ENCODE results near the gene COL8A1. TPM values are rescaled to one million over a fixed set of nuclear protein-coding genes. Genes with fewer than 3 reads are reported as not detected.

COL8A1 gene
- total and polyA plus RNA-seq, 9 of the 15 experiments (the other 6 are each of a cell fraction or from before 2014, with no cell fraction given), result 0.07 TPM; not detected in 8

DNA sequence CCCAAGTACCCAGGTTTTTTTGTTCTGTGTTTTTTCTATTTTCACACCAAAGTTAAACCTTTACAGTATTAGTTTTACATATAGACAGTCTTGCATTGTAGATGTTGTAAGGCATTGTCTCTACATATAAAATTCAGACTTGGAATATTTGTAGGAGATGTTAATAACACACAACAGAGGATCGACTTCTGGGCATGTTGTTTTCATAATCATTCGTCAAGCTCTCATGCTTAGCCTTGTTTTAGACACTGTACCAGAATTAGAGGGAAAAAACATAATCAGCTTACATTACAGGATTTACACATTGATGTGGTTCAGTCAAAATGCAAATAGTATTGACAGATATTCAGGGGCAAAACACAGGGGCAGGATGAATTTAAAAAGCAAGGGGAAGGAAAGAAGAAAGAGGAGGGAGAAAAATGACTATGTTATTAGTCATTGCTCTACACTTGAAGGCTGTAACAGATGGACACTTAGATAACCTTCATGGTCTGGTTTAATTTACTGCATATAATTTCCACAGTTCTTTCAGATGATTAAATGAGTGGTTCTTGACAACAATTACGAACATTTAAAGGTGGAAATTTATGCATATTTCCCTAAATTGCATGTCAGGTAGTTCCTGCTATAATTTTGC is 186.7 kb downstream of the COL8A1 start (continued):
- TF ChIP-seq, protein P1, sequence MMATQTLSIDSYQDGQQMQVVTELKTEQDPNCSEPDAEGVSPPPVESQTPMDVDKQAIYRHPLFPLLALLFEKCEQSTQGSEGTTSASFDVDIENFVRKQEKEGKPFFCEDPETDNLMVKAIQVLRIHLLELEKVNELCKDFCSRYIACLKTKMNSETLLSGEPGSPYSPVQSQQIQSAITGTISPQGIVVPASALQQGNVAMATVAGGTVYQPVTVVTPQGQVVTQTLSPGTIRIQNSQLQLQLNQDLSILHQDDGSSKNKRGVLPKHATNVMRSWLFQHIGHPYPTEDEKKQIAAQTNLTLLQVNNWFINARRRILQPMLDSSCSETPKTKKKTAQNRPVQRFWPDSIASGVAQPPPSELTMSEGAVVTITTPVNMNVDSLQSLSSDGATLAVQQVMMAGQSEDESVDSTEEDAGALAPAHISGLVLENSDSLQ (IDR thresholded peaks at IDR 0.05), result peak; percentile 61; the same call in 1 of the 2 replicates
- TF ChIP-seq CCAR2 (IDR thresholded peaks at IDR 0.05; ENCODE audit: low read depth, low read length), result no peak
- TF ChIP-seq HCFC1 (IDR thresholded peaks at IDR 0.05; ENCODE audit: low read depth, low read length), result no peak
- TF ChIP-seq ESRRA (IDR thresholded peaks at IDR 0.05; ENCODE audit: borderline replicate concordance, low read depth), result peak; percentile 51; the same call in 1 of the 2 replicates
- TF ChIP-seq FOXK2 (conservative IDR thresholded peaks at IDR 0.05 in 1 of 2, IDR thresholded peaks at IDR 0.05 in 1 of 2; ENCODE audit: low read depth in 2 of 2), result no peak
- TF ChIP-seq MECOM (CRISPR knock-in tag; IDR thresholded peaks at IDR 0.05), result no peak
- no peak for TF ChIP-seq MTA1 (IDR thresholded peaks at IDR 0.05; ENCODE audit: borderline replicate concordance)
- TF ChIP-seq, protein P2, sequence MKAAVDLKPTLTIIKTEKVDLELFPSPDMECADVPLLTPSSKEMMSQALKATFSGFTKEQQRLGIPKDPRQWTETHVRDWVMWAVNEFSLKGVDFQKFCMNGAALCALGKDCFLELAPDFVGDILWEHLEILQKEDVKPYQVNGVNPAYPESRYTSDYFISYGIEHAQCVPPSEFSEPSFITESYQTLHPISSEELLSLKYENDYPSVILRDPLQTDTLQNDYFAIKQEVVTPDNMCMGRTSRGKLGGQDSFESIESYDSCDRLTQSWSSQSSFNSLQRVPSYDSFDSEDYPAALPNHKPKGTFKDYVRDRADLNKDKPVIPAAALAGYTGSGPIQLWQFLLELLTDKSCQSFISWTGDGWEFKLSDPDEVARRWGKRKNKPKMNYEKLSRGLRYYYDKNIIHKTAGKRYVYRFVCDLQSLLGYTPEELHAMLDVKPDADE (conservative IDR thresholded peaks at IDR 0.05; ENCODE audit: control insufficient read depth, low read depth, low read length), result no peak
- TF ChIP-seq ZKSCAN1 (IDR thresholded peaks at IDR 0.05; ENCODE audit: low read depth, low read length), result no peak
- no peak for TF ChIP-seq TAF7 (tag; IDR thresholded peaks at IDR 0.05)
- TF ChIP-seq HDAC1 (IDR thresholded peaks at IDR 0.05), result no peak
- no peak for TF ChIP-seq MYNN (IDR thresholded peaks at IDR 0.05)
- TF ChIP-seq MYNN (CRISPR knock-in tag; IDR thresholded peaks at IDR 0.05), result no peak
- TF ChIP-seq ILF3 (IDR thresholded peaks at IDR 0.05; ENCODE audit: borderline replicate concordance), result no peak
- no peak for TF ChIP-seq POLR3A (IDR thresholded peaks at IDR 0.05; ENCODE audit: borderline replicate concordance, extremely low read depth, insufficient read depth, insufficient read length)
- TF ChIP-seq STAT5A (IDR thresholded peaks at IDR 0.05; ENCODE audit: borderline replicate concordance, low read length), result peak; percentile 37; the same call in 1 of the 2 replicates
- TF ChIP-seq ZSCAN32 (CRISPR knock-in tag; IDR thresholded peaks at IDR 0.05), result no peak
- no peak for TF ChIP-seq PPARD (CRISPR knock-in tag; IDR thresholded peaks at IDR 0.05)
- no peak for TF ChIP-seq C11orf30 (IDR thresholded peaks at IDR 0.05; ENCODE audit: low read depth)
- TF ChIP-seq ETV6 (IDR thresholded peaks at IDR 0.05; ENCODE audit: borderline replicate concordance in 1 of 2, low read depth in 2 of 2, low read length in 1 of 2), result no peak
- no peak for TF ChIP-seq ETV6 (CRISPR knock-in tag; IDR thresholded peaks at IDR 0.05; ENCODE audit: borderline replicate concordance)
- TF ChIP-seq CBX3 (IDR thresholded peaks at IDR 0.05; ENCODE audit: borderline replicate concordance in 1 of 2, low read length in 2 of 2), result no peak
- TF ChIP-seq, protein P3, sequence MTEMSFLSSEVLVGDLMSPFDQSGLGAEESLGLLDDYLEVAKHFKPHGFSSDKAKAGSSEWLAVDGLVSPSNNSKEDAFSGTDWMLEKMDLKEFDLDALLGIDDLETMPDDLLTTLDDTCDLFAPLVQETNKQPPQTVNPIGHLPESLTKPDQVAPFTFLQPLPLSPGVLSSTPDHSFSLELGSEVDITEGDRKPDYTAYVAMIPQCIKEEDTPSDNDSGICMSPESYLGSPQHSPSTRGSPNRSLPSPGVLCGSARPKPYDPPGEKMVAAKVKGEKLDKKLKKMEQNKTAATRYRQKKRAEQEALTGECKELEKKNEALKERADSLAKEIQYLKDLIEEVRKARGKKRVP (CRISPR knock-in tag; IDR thresholded peaks at IDR 0.05), result no peak
- no peak for TF ChIP-seq NCOA4 (IDR thresholded peaks at IDR 0.05; ENCODE audit: partially characterized antibody)
- TF ChIP-seq, protein P4, sequence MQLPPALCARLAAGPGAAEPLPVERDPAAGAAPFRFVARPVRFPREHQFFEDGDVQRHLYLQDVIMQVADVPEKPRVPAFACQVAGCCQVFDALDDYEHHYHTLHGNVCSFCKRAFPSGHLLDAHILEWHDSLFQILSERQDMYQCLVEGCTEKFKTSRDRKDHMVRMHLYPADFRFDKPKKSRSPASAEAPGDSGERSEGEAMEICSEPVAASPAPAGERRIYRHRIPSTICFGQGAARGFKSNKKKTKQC (CRISPR knock-in tag; IDR thresholded peaks at IDR 0.05), result no peak
- no peak for TF ChIP-seq WHSC1 (IDR thresholded peaks at IDR 0.05; ENCODE audit: low read length)
- no peak for TF ChIP-seq POLR3G (IDR thresholded peaks at IDR 0.05; ENCODE audit: extremely low read depth, insufficient read length, insufficient replicate concordance)
- TF ChIP-seq ZNF12 (CRISPR knock-in tag; IDR thresholded peaks at IDR 0.05), result no peak
